Natural killer cell treated with Interleukin-12 subunit alpha and Interleukin-12 subunit beta and Interleukin-15 and Interleukin-18, amount 100 ng/mL, for 72 hours (primary cell): ENCODE data around the gene MKNK2. TPM values are rescaled to one million over a fixed set of nuclear protein-coding genes. Genes with fewer than 3 reads are reported as not detected.
"Not testable (repeated sequence)": the region's sequence is repeated elsewhere in the genome, so short reads cannot be mapped to it uniquely, and the experiment has no call there.

ENCODE experiments used
- ATAC-seq, 2 donors: fragments of 150-1000 bp; cut with Tn5 transposase in 1 of 2; sonication (Bioruptor Pico), chemical (Tn5 transposase) in 1 of 2; 2 replicates each; pipeline ENCODE4 v1.10.0; 2021
- DNase-seq: peaks from one replicate; pipeline ENCODE4 v3.0.0; 2022; ENCODE audit warnings: low spot score
- H3K27ac Mint-ChIP-seq, 2 donors: 1 replicate in 1 of 2; 2 replicates in 1 of 2; pipeline ENCODE4 v1.8.0; 2022; ENCODE audit warnings: mixed read lengths in 2 of 2, mild to moderate bottlenecking in 1 of 2, moderate library complexity in 1 of 2
- H3K27me3 Mint-ChIP-seq, 2 donors: 1 replicate in 1 of 2; 2 replicates in 1 of 2; pipeline ENCODE4 v1.8.0; 2022; ENCODE audit warnings: mixed read lengths in 2 of 2
- H3K36me3 Mint-ChIP-seq: one replicate; pipeline ENCODE4 v1.8.0; 2022; ENCODE audit warnings: mixed read lengths
- H3K4me1 Mint-ChIP-seq, 2 donors: 1 replicate in 1 of 2; 2 replicates in 1 of 2; pipeline ENCODE4 v1.8.0; 2022; ENCODE audit warnings: low read depth in 2 of 2, mixed read lengths in 2 of 2, mild to moderate bottlenecking in 1 of 2
- H3K4me3 Mint-ChIP-seq: one replicate; pipeline ENCODE4 v1.8.0; 2022; ENCODE audit warnings: mixed read lengths
- H3K9me3 Mint-ChIP-seq: 2 replicates; pipeline ENCODE4 v1.8.0; 2022; ENCODE audit warnings: mixed read lengths
- total RNA-seq, 2 donors: library from RNA; stranded (reverse); gene quantifications; one replicate each; pipeline ENCODE4 v1.2.3, GENCODE V29; 2022

The MKNK2 gene
- total RNA-seq, 2 donors from 2014 or later, result 303 to 308 TPM

- ATAC-seq (no peak), DNase-seq (no peak)
- Mint-ChIP-seq H3K27me3 (no peaks in the 10 kb centered on the region), H3K9me3 (no peaks in the 10 kb centered on the region), H3K4me3 (peak overlapping the region; percentile 60), H3K27ac (peak overlapping the region; percentile 73 to 75), H3K36me3 (no peaks in the 10 kb centered on the region), H3K4me1 (peaks cover 0 to 11% of the 10 kb centered on the region in 2 donors)
Measured at GRCh38 chr19:2040647-2041432, 10.2 kb downstream of the MKNK2 start.

GRCh38 chr19:2039959-2040646 lies 10.9 kb downstream of the MKNK2 start:
- no peak overlapping the region for H3K27ac Mint-ChIP-seq

GRCh38 chr19:2039089-2039958 lies 11.7 kb downstream of the MKNK2 start:
- H3K4me3 Mint-ChIP-seq, result no peak overlapping the region

More at GRCh38 chr19:2039959-2040646, 10.9 kb downstream of the MKNK2 start:
- H3K36me3 Mint-ChIP-seq, result no peaks in the 10 kb centered on the region
- DNase-seq (no peak), ATAC-seq (no peak)
- no peaks in the 10 kb centered on the region for H3K9me3 Mint-ChIP-seq
- no peak overlapping the region for H3K4me3 Mint-ChIP-seq
- peaks cover 0 to 15% of the 10 kb centered on the region in 2 donors for H3K4me1 Mint-ChIP-seq
- H3K27me3 Mint-ChIP-seq, result no peaks in the 10 kb centered on the region

GRCh38 chr19:2038284-2039088 lies 12.6 kb downstream of the MKNK2 start:
- Mint-ChIP-seq H3K36me3 (no peaks in the 10 kb centered on the region), H3K27me3 (no peaks in the 10 kb centered on the region), H3K4me3 (no peak overlapping the region), H3K27ac (peak overlapping the region in 1 of 2 donors; percentile 39), H3K4me1 (peaks cover 0 to 13% of the 10 kb centered on the region in 2 donors), H3K9me3 (no peaks in the 10 kb centered on the region)
- no peak for ATAC-seq
- no peak for DNase-seq

More at GRCh38 chr19:2039089-2039958, 11.7 kb downstream of the MKNK2 start:
- Mint-ChIP-seq H3K9me3 (no peaks in the 10 kb centered on the region), H3K4me1 (peaks cover 0 to 14% of the 10 kb centered on the region in 2 donors), H3K27ac (peak overlapping the region in 1 of 2 donors; percentile 39), H3K27me3 (no peaks in the 10 kb centered on the region), H3K36me3 (no peaks in the 10 kb centered on the region)
- DNase-seq (no peak), ATAC-seq (no peak)

- H3K27ac Mint-ChIP-seq, result no peak overlapping the region
Measured at GRCh38 chr19:2037651-2038255, 13.3 kb downstream of the MKNK2 start.

GRCh38 chr19:2036424-2036823 lies 14.6 kb downstream of the MKNK2 start:
- Mint-ChIP-seq H3K9me3 (no peaks in the 10 kb centered on the region), H3K27ac (no peak overlapping the region), H3K36me3 (no peaks in the 10 kb centered on the region), H3K4me1 (peaks cover 15 to 24% of the 10 kb centered on the region in 2 donors), H3K4me3 (no peak overlapping the region), H3K27me3 (peaks cover 0 to 3% of the 10 kb centered on the region in 2 donors)
- DNase-seq (no peak), ATAC-seq (no peak)

More at GRCh38 chr19:2037651-2038255, 13.3 kb downstream of the MKNK2 start:
- Mint-ChIP-seq H3K27me3 (no peaks in the 10 kb centered on the region), H3K9me3 (no peaks in the 10 kb centered on the region), H3K36me3 (no peaks in the 10 kb centered on the region), H3K4me1 (peaks cover 7 to 16% of the 10 kb centered on the region in 2 donors), H3K4me3 (no peak overlapping the region)
- no peak for ATAC-seq
- DNase-seq, result no peak

GRCh38 chr19:2035590-2035991 lies 15.5 kb downstream of the MKNK2 start:
- no peak overlapping the region for H3K27ac Mint-ChIP-seq
- no peaks in the 10 kb centered on the region for H3K36me3 Mint-ChIP-seq
- ATAC-seq (no peak), DNase-seq (no peak)
- no peaks in the 10 kb centered on the region for H3K9me3 Mint-ChIP-seq
- peaks cover 0 to 3% of the 10 kb centered on the region in 2 donors for H3K27me3 Mint-ChIP-seq
- H3K4me1 Mint-ChIP-seq, result peaks cover 15 to 24% of the 10 kb centered on the region in 2 donors
- H3K4me3 Mint-ChIP-seq, result no peak overlapping the region

GRCh38 chr19:2034729-2035589 lies 16.1 kb downstream of the MKNK2 start:
- Mint-ChIP-seq H3K27me3 (peaks cover 0 to 3% of the 10 kb centered on the region in 2 donors), H3K9me3 (no peaks in the 10 kb centered on the region), H3K36me3 (no peaks in the 10 kb centered on the region), H3K27ac (peak overlapping the region in 1 of 2 donors; percentile 36), H3K4me3 (no peak overlapping the region), H3K4me1 (peaks cover 15 to 24% of the 10 kb centered on the region in 2 donors)
- ATAC-seq (peak; percentile 72 to 88), DNase-seq (no peak)

GRCh38 chr19:2034253-2034652 lies 16.8 kb downstream of the MKNK2 start:
- H3K4me1 Mint-ChIP-seq, result peaks cover 15 to 20% of the 10 kb centered on the region in 2 donors
- H3K36me3 Mint-ChIP-seq, ATAC-seq, H3K27me3 Mint-ChIP-seq, H3K9me3 Mint-ChIP-seq, H3K4me3 Mint-ChIP-seq, DNase-seq, H3K27ac Mint-ChIP-seq: not testable (repeated sequence)

- no peak for DNase-seq
- no peak overlapping the region for H3K27ac Mint-ChIP-seq
- peaks cover 0 to 3% of the 10 kb centered on the region in 2 donors for H3K27me3 Mint-ChIP-seq
- H3K9me3 Mint-ChIP-seq, result no peaks in the 10 kb centered on the region
- no peaks in the 10 kb centered on the region for H3K36me3 Mint-ChIP-seq
- H3K4me1 Mint-ChIP-seq, result peaks cover 15 to 20% of the 10 kb centered on the region in 2 donors
- ATAC-seq, result no peak
- H3K4me3 Mint-ChIP-seq, result no peak overlapping the region
Measured at GRCh38 chr19:2033825-2034159, 17.3 kb downstream of the MKNK2 start.

- DNase-seq, result no peak
- H3K4me3 Mint-ChIP-seq, result no peak overlapping the region
- ATAC-seq, result no peak
- H3K4me1 Mint-ChIP-seq, result peaks cover 15 to 20% of the 10 kb centered on the region in 2 donors
- H3K27me3 Mint-ChIP-seq, result peaks cover 0 to 3% of the 10 kb centered on the region in 2 donors
- H3K27ac Mint-ChIP-seq, result peak overlapping the region in 1 of 2 donors; percentile 92
- no peaks in the 10 kb centered on the region for H3K9me3 Mint-ChIP-seq
- no peaks in the 10 kb centered on the region for H3K36me3 Mint-ChIP-seq
Measured at GRCh38 chr19:2033115-2033824, 17.8 kb downstream of the MKNK2 start.
